BE2C (cell line): Measurements from ENCODE around the gene TGFBI.

Experiments used
- DNase-seq: peaks from one replicate; pipeline ENCODE4 v3.0.0-alpha.2; 2020
- H3K27me3 ChIP-seq: fragments of 250-450 bp; sonication (Bioruptor Pico); 2 replicates; pipeline ENCODE4 v1.5.1; 2020; ENCODE audit warnings: mild to moderate bottlenecking
- H3K36me3 ChIP-seq: fragments of 250-450 bp; sonication (Bioruptor Pico); 2 replicates; pipeline ENCODE4 v1.5.1; 2020; ENCODE audit warnings: mild to moderate bottlenecking
- H3K4me1 ChIP-seq: fragments of 250-450 bp; sonication (Bioruptor Pico); 2 replicates; pipeline ENCODE4 v1.5.1; 2020
- H3K4me3 ChIP-seq: 2 replicates; pipeline ENCODE4 v1.5.1; 2011; ENCODE audit warnings: low read depth, low read length
- H3K9me3 ChIP-seq: fragments of 250-450 bp; sonication (Bioruptor Pico); 2 replicates; pipeline ENCODE4 v1.5.1; 2020
- CTCF ChIP-seq: IDR thresholded peaks from 2 replicates; pipeline ENCODE4 v1.5.1; 2012; ENCODE audit warnings: mild to moderate bottlenecking, low read depth, low read length

TGFBI gene

GRCh38 chr5:136014049-136015002 is 14.5 kb upstream of the TGFBI start:
- Histone ChIP-seq H3K36me3 (no peaks in the 10 kb centered on the region), H3K4me3 (no peak overlapping the region), H3K4me1 (peaks cover 35% of the 10 kb centered on the region), H3K27me3 (no peaks in the 10 kb centered on the region), H3K9me3 (no peaks in the 10 kb centered on the region)
- TF ChIP-seq CTCF = no peak
- no peak for DNase-seq

- Histone ChIP-seq H3K36me3 (no peaks in the 10 kb centered on the region), H3K4me3 (no peak overlapping the region), H3K9me3 (no peaks in the 10 kb centered on the region), H3K4me1 (peaks cover 38% of the 10 kb centered on the region), H3K27me3 (no peaks in the 10 kb centered on the region)
- DNase-seq = no peak
- no peak for TF ChIP-seq CTCF
These were observed 13.8 kb upstream of the TGFBI start for GRCh38 chr5:136015003-136015375.

GRCh38 chr5:136015966-136016650 is 12.7 kb upstream of the TGFBI start:
- no peaks in the 10 kb centered on the region for H3K36me3 ChIP-seq
- no peak for DNase-seq
- no peak for TF ChIP-seq CTCF
- H3K4me1 ChIP-seq = peaks cover 41% of the 10 kb centered on the region
- no peak overlapping the region for H3K4me3 ChIP-seq
- no peaks in the 10 kb centered on the region for H3K27me3 ChIP-seq
- no peaks in the 10 kb centered on the region for H3K9me3 ChIP-seq

- H3K9me3 ChIP-seq = no peaks in the 10 kb centered on the region
- H3K27me3 ChIP-seq = no peaks in the 10 kb centered on the region
- TF ChIP-seq CTCF = no peak
- peak; percentile 76 for DNase-seq
- no peaks in the 10 kb centered on the region for H3K36me3 ChIP-seq
- peaks cover 38% of the 10 kb centered on the region for H3K4me1 ChIP-seq
- H3K4me3 ChIP-seq = no peak overlapping the region
These were observed 11.8 kb upstream of the TGFBI start for GRCh38 chr5:136016945-136017530.

GRCh38 chr5:136018814-136019783 is 9.7 kb upstream of the TGFBI start:
- H3K9me3 ChIP-seq = no peaks in the 10 kb centered on the region
- peak; percentile 82 for DNase-seq
- H3K27me3 ChIP-seq = no peaks in the 10 kb centered on the region
- H3K4me1 ChIP-seq = peaks cover 34% of the 10 kb centered on the region
- H3K4me3 ChIP-seq = peak overlapping the region; percentile 17
- TF ChIP-seq CTCF = peak; percentile 58
- H3K36me3 ChIP-seq = no peaks in the 10 kb centered on the region
